K562 (cell line): ENCODE data around the gene YIPF1. TPM values are rescaled to one million over a fixed set of nuclear protein-coding genes. Genes with fewer than 3 reads are reported as not detected.

Source experiments
- ATAC-seq: fragments of 200-7000 bp; cut with Tn5 transposase; 3 replicates; pipeline ENCODE4 v1.9.1; 2020; ENCODE audit warnings: moderate library complexity
- BruUV-seq: library from RNA; stranded (reverse); fragments of 400-500 nt; replicated peaks from 2 replicates; lab custom pipeline; 2021; lab: Mats Ljungman, UMichigan
- CTCF ChIA-PET: fragments of 300-600 bp; formaldehyde crosslinking; extraction: SDS; loops from one replicate; lab custom pipeline; 2021; ENCODE audit warnings: low intra/inter-chr PET ratio; lab: Yijun Ruan, JAX
- POLR2A ChIA-PET: fragments of 300-600, 350-650 bp; sonication (Branson Sonifier 250); formaldehyde crosslinking; extraction: SDS; loops from one replicate; lab custom pipeline; 2021; ENCODE audit warnings: antibody characterized with exemption, inconsistent platforms; lab: Yijun Ruan, JAX
- DNase-seq, 4 experiments: peaks; one replicate each; pipeline versions ENCODE4 v3.0.0 to v3.0.0-alpha.2; 2011 to 2018; ENCODE audit warnings: low spot score in 3 of 4, mixed read lengths in 3 of 4; ENCODE audit errors: extremely low read depth in 1 of 4
- FAIRE-seq: peaks from 2 replicates; lab custom pipeline; 2011; peaks lifted over from hg19 to GRCh38; lab: Jason Lieb, UNC
- H2AFZ ChIP-seq: 2 replicates; pipeline ENCODE4 v1.6.0; 2011; ENCODE audit warnings: low read depth, low read length, control low read depth, inconsistent platforms
- H3K27ac ChIP-seq: fragments of 200-600 bp; 3 replicates; pipeline ENCODE4 v1.8.0; 2011; ENCODE audit warnings: low read depth, mild to moderate bottlenecking, control low read depth, inconsistent platforms, low read length, moderate library complexity, mixed read lengths; ENCODE audit errors: extremely low read depth
- H3K27me3 ChIP-seq, 2 experiments: fragments of 300-600 bp in 1 of 2; 2 replicates in 1 of 2; 3 replicates in 1 of 2; pipeline versions ENCODE4 v1.6.0 to v1.8.0; 2011; ENCODE audit warnings: inconsistent platforms in 2 of 2, low read length in 2 of 2, mild to moderate bottlenecking in 1 of 2, mixed read lengths in 1 of 2, moderate library complexity in 1 of 2; ENCODE audit not compliant: control insufficient read depth in 2 of 2, insufficient read depth in 2 of 2
- H3K36me3 ChIP-seq: fragments of 300-600 bp; 3 replicates; pipeline ENCODE4 v1.8.0; 2011; ENCODE audit warnings: mild to moderate bottlenecking, low read length, inconsistent platforms; ENCODE audit not compliant: control insufficient read depth, insufficient read depth
- H3K4me1 ChIP-seq, 2 experiments: fragments of 200-600 bp in 1 of 2; replicated peaks in 1 of 2; 2 replicates in 1 of 2; 3 replicates in 1 of 2; pipeline versions ENCODE4 v1.5.1 to v1.8.0; 2011; ENCODE audit warnings: inconsistent platforms in 2 of 2, low read length in 2 of 2, mild to moderate bottlenecking in 1 of 2, mixed read lengths in 1 of 2, moderate library complexity in 1 of 2; ENCODE audit not compliant: control insufficient read depth in 2 of 2, insufficient read depth in 2 of 2
- H3K4me2 ChIP-seq: 2 replicates; pipeline ENCODE4 v1.6.1; 2011; ENCODE audit warnings: low read length, control low read depth, inconsistent platforms, mixed read lengths; ENCODE audit not compliant: insufficient read depth
- H3K4me3 ChIP-seq: fragments of 200-600 bp; sonication (generic), shearing (Covaris generic); 2 replicates; pipeline ENCODE4 v1.5.1; 2016; ENCODE audit warnings: control low read depth, inconsistent platforms
- H3K79me2 ChIP-seq: fragments of 200-600 bp; 3 replicates; pipeline ENCODE4 v1.8.0; 2011; ENCODE audit warnings: low read length, inconsistent platforms; ENCODE audit not compliant: control insufficient read depth, insufficient read depth
- H3K9ac ChIP-seq, 2 experiments: 2 replicates each; pipeline versions ENCODE4 v1.6.0 to v1.6.1; 2011; ENCODE audit warnings: low read depth in 2 of 2, low read length in 2 of 2, control low read depth in 1 of 2, inconsistent platforms in 1 of 2, mild to moderate bottlenecking in 1 of 2, mixed read lengths in 1 of 2; ENCODE audit not compliant: insufficient read depth in 1 of 2
- H3K9me1 ChIP-seq: one replicate; pipeline ENCODE4 v1.6.0; 2011; ENCODE audit warnings: inconsistent platforms, mild to moderate bottlenecking, low read length, moderate library complexity; ENCODE audit not compliant: control insufficient read depth, insufficient read depth
- H3K9me3 ChIP-seq: replicated peaks from 2 replicates; pipeline ENCODE4 v1.5.1; 2011; ENCODE audit warnings: low read depth, low read length, inconsistent platforms; ENCODE audit not compliant: control insufficient read depth, insufficient read depth
- H4K20me1 ChIP-seq: replicated peaks from 2 replicates; pipeline ENCODE4 v1.6.1; 2011; ENCODE audit warnings: low read length, inconsistent platforms, mixed read lengths; ENCODE audit not compliant: control insufficient read depth, insufficient read depth
- BRCA1 ChIP-seq, 2 experiments: fragments of 450-650 bp in 1 of 2; sonication (generic) in 1 of 2; formaldehyde crosslinking in 1 of 2; IDR thresholded peaks; 2 replicates each; pipeline versions ENCODE4 v1.5.0 to v1.6.1; 2017 to 2020; ENCODE audit warnings: mild to moderate bottlenecking in 1 of 2, missing genetic modification reagents in 1 of 2
- E4F1 ChIP-seq: fragments of 250-450 bp; sonication (Bioruptor Pico); IDR thresholded peaks from 2 replicates; pipeline ENCODE4 v1.5.0; 2021; ENCODE audit warnings: mild to moderate bottlenecking, borderline replicate concordance
- PCBP2 ChIP-seq: fragments of 200-400 bp; formaldehyde crosslinking; IDR thresholded peaks from 2 replicates; pipeline ENCODE4 v1.6.1; 2018; ENCODE audit warnings: low read length, low read depth, mild to moderate bottlenecking, moderate library complexity; ENCODE audit not compliant: poor library complexity, severe bottlenecking
- ZNF217 ChIP-seq: sonication (generic); formaldehyde crosslinking; IDR thresholded peaks from 2 replicates; pipeline ENCODE4 v1.8.0; 2022; ENCODE audit warnings: mild to moderate bottlenecking, missing genetic modification reagents
- ZNF239 ChIP-seq: fragments of 250-450 bp; sonication (Bioruptor Pico); IDR thresholded peaks from 2 replicates; pipeline ENCODE4 v1.4.0; 2020; ENCODE audit warnings: mild to moderate bottlenecking
- WGBS: fragments of 100-300 bp; shearing (Covaris generic); methylation state at CpG from one replicate; pipeline ENCODE4 v1.1.6; 2016; ENCODE audit warnings: low coverage, mixed read lengths; ENCODE audit not compliant: insufficient coverage; ENCODE audit errors: missing lambda C conversion rate; 5-methylcytosine and 5-hydroxymethylcytosine counted together
- in situ Hi-C: fragments of 300-500 bp; cut with MboI; formaldehyde crosslinking; loops from 4 replicates; pipeline ENCODE4 v1.15.0; 2018; ENCODE audit warnings: inconsistent platforms, mixed read lengths
- intact Hi-C: fragments of 100-400 bp; cut with micrococcal nuclease; formaldehyde crosslinking; loops from 2 replicates; pipeline ENCODE4 v1.14.2; 2022
- polyA plus RNA-seq, 8 experiments: library from polyadenylated mRNA; depleted of rRNA in 4 of 8; stranded (reverse) in 5 of 8; unstranded in 3 of 8; fragments of >200 nt; fragmentation: Nextera tagmentation in 2 of 8; fragmentation: Illumina TruSeq in 1 of 8; extraction: Ambion mirVana in 2 of 8; extraction: Trizol in 1 of 8; gene quantifications; 2 replicates each; pipeline versions ENCODE4 v1.2.1 to v1.2.3, GENCODE V29; 2011 to 2014; ENCODE audit warnings: inconsistent platforms in 1 of 8, missing spikeins in 1 of 8
- total RNA-seq, 7 experiments: library from RNA; depleted of rRNA in 6 of 7; stranded (reverse); fragments of >200 nt in 6 of 7; fragmentation: Illumina TruSeq in 2 of 7; extraction: Trizol in 2 of 7; gene quantifications; 2 replicates each; pipeline versions ENCODE4 v1.2.1 to v1.2.3, GENCODE V29; 2011 to 2021; ENCODE audit warnings: low replicate concordance in 1 of 7

YIPF1 gene
- total and polyA plus RNA-seq, 9 of the 15 experiments (the other 6 are each of a cell fraction or from before 2014, with no cell fraction given), result 11.5 to 37.5 (median 19.2) TPM

GRCh38 chr1:53868565-53868964 lies 21.0 kb downstream of the YIPF1 start:
- H3K9me3 ChIP-seq, result no peaks in the 10 kb centered on the region
- no peaks in the 10 kb centered on the region for H3K9me1 ChIP-seq
- ChIA-PET CTCF (no interaction called here), POLR2A (interaction anchor here (1.4 kb wide), 1 partner anchor 10 kb away, joined by 4 read pairs; no protein-coding TSS in a partner anchor)
- H3K27me3 ChIP-seq, result no peaks in the 10 kb centered on the region
- H3K79me2 ChIP-seq, result no peaks in the 10 kb centered on the region
- no peak overlapping the region for H2AFZ ChIP-seq
- no peak overlapping the region for H3K27ac ChIP-seq
- peaks cover 13% of the 10 kb centered on the region for H3K36me3 ChIP-seq
- in situ Hi-C loops, result loop anchor here (10.0 kb wide), 1 partner anchor 216 kb away; no protein-coding TSS in a partner anchor
- no peaks in the 10 kb centered on the region for H4K20me1 ChIP-seq
- no peak overlapping the region for H3K4me2 ChIP-seq
- ATAC-seq, result no peak
- intact Hi-C loops, result no loop called here
- whole genome bisulfite sequencing, result 46% methylated on average over 1 of the region's 1 CpG
- no peak overlapping the region for H3K9ac ChIP-seq
- H3K4me1 ChIP-seq, result no peaks in the 10 kb centered on the region
- no peak for DNase-seq
- FAIRE-seq, result no peak
- TF ChIP-seq ZNF239 (CRISPR knock-in tag) (no peak), BRCA1 (IDR thresholded peaks at IDR 0.05) (no peak), BRCA1 (CRISPR knock-in tag; IDR thresholded peaks at IDR 0.05) (no peak), ZNF217 (CRISPR knock-in tag) (no peak), E4F1 (CRISPR knock-in tag) (no peak), PCBP2 (no peak)
- no TSS peak for BruUV-seq
- no peak overlapping the region for H3K4me3 ChIP-seq
